ENCODE results near the gene HLA-DQB1. TPM values are rescaled to one million over a fixed set of nuclear protein-coding genes. Genes with fewer than 3 reads are reported as not detected.

HLA-DQB1 gene
- total and polyA plus RNA-seq, 2 donors (not counting 1 experiment from before 2014, with no cell fraction given), result not detected

DNA sequence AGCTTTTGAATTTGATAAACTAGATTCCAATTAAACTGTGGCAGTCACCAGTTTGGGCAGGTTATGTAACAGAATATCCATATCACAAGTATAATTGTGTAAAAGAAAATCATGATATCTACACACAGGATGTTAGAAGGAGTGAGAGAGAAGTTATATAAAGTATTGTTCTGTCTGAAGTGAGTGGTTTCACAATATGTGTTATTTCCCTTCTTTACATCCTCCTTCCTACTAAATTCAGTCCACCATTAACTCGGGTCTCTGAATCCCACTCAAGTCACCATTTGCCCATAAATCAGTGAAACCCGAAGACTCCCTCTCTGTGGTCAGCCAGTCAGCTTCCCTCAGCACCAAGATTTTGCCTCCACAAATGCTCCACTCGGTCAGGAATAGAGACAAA is 796 bp downstream of the HLA-DQB1 start:
- no peaks in the 10 kb centered on the region for H3K36me3 ChIP-seq (ENCODE audit: control insufficient read depth, insufficient read depth, low read length)
- peaks cover 7% of the 10 kb centered on the region for H3K27me3 ChIP-seq (ENCODE audit: control insufficient read depth, insufficient read depth, low read length)
- no peak for DNase-seq (ENCODE audit: low read depth in 2 of 2)
- H3K79me2 ChIP-seq (ENCODE audit: control insufficient read depth, insufficient read depth, low read length), result no peaks in the 10 kb centered on the region
- no peak overlapping the region for H3K27ac ChIP-seq (ENCODE audit: insufficient read depth, low read length)
- no peak overlapping the region for H2AFZ ChIP-seq (ENCODE audit: low read length)
- H3K4me2 ChIP-seq (ENCODE audit: extremely low read depth, insufficient read depth, low read length), result no peak overlapping the region
- no peaks in the 10 kb centered on the region for H3K4me1 ChIP-seq (ENCODE audit: control insufficient read depth, extremely low read depth, insufficient read depth, low read length)
- no peaks in the 10 kb centered on the region for H3K9me3 ChIP-seq (ENCODE audit: control insufficient read depth, insufficient read depth, low read depth, low read length)
- no peaks in the 10 kb centered on the region for H4K20me1 ChIP-seq (ENCODE audit: control insufficient read depth, extremely low read depth, insufficient read depth, low read length)
- no peak overlapping the region for H3K4me3 ChIP-seq (replicated peaks in 1 of 4; ENCODE audit: control extremely low read depth in 1 of 4, insufficient read depth in 1 of 4, low read depth in 3 of 4, low read length in 4 of 4)
- no peak for TF ChIP-seq EZH2 (IDR thresholded peaks at IDR 0.05; ENCODE audit: low read length, missing control alignments)
- TF ChIP-seq CTCF (conservative IDR thresholded peaks at IDR 0.05 in 1 of 2, IDR thresholded peaks at IDR 0.05 in 1 of 2; ENCODE audit: low read depth in 1 of 2, low read length in 2 of 2), result no peak
- no peak overlapping the region for H3K9ac ChIP-seq (ENCODE audit: insufficient read depth, low read length)

DNA sequence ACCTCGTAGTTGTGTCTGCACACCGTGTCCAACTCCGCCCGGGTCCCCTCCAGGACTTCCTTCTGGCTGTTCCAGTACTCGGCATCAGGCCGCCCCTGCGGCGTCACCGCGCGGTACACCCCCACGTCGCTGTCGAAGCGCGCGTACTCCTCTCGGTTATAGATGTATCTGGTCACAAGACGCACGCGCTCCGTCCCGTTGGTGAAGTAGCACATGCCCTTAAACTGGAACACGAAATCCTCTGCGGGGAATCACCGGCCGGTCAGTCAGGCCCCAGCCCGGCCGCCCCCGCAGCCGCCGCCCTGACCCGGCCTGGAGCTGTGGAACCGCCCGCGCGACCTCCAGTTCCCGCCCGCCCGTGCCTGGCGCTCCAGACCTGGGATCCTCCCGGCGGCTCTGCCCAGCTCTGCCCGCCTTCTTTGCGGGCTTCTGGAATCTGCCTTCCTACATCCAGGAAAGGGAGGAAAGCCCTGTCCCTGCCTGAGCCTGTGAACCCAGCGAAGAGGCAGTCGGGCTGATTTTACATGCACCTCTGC is 1.6 kb downstream of the HLA-DQB1 start:
- no peak overlapping the region for H3K4me2 ChIP-seq (ENCODE audit: extremely low read depth, insufficient read depth, low read length)
- H3K9ac ChIP-seq (ENCODE audit: insufficient read depth, low read length), result no peak overlapping the region
- H3K36me3 ChIP-seq (ENCODE audit: control insufficient read depth, insufficient read depth, low read length), result no peaks in the 10 kb centered on the region
- H3K27me3 ChIP-seq (ENCODE audit: control insufficient read depth, insufficient read depth, low read length), result peaks cover 7% of the 10 kb centered on the region
- no peak for DNase-seq (ENCODE audit: low read depth in 2 of 2)
- H3K4me3 ChIP-seq (replicated peaks in 1 of 4; ENCODE audit: control extremely low read depth in 1 of 4, insufficient read depth in 1 of 4, low read depth in 3 of 4, low read length in 4 of 4), result no peak overlapping the region
- TF ChIP-seq EZH2 (IDR thresholded peaks at IDR 0.05; ENCODE audit: low read length, missing control alignments) (no peak), CTCF (conservative IDR thresholded peaks at IDR 0.05 in 1 of 2, IDR thresholded peaks at IDR 0.05 in 1 of 2; ENCODE audit: low read depth in 1 of 2, low read length in 2 of 2) (no peak)
- H3K27ac ChIP-seq (ENCODE audit: insufficient read depth, low read length), result no peak overlapping the region
- H2AFZ ChIP-seq (ENCODE audit: low read length), result no peak overlapping the region
- no peaks in the 10 kb centered on the region for H3K9me3 ChIP-seq (ENCODE audit: control insufficient read depth, insufficient read depth, low read depth, low read length)
- H3K4me1 ChIP-seq (ENCODE audit: control insufficient read depth, extremely low read depth, insufficient read depth, low read length), result no peaks in the 10 kb centered on the region
- no peaks in the 10 kb centered on the region for H3K79me2 ChIP-seq (ENCODE audit: control insufficient read depth, insufficient read depth, low read length)
- no peaks in the 10 kb centered on the region for H4K20me1 ChIP-seq (ENCODE audit: control insufficient read depth, extremely low read depth, insufficient read depth, low read length)

- Histone ChIP-seq H3K4me2 (ENCODE audit: extremely low read depth, insufficient read depth, low read length) (no peak overlapping the region), H3K9me3 (ENCODE audit: control insufficient read depth, insufficient read depth, low read depth, low read length) (no peaks in the 10 kb centered on the region), H3K79me2 (ENCODE audit: control insufficient read depth, insufficient read depth, low read length) (no peaks in the 10 kb centered on the region), H3K27ac (ENCODE audit: insufficient read depth, low read length) (no peak overlapping the region), H3K4me1 (ENCODE audit: control insufficient read depth, extremely low read depth, insufficient read depth, low read length) (no peaks in the 10 kb centered on the region), H3K9ac (ENCODE audit: insufficient read depth, low read length) (no peak overlapping the region), H2AFZ (ENCODE audit: low read length) (no peak overlapping the region), H3K36me3 (ENCODE audit: control insufficient read depth, insufficient read depth, low read length) (no peaks in the 10 kb centered on the region), H3K4me3 (replicated peaks in 1 of 4; ENCODE audit: control extremely low read depth in 1 of 4, insufficient read depth in 1 of 4, low read depth in 3 of 4, low read length in 4 of 4) (no peak overlapping the region), H3K27me3 (ENCODE audit: control insufficient read depth, insufficient read depth, low read length) (peaks cover 7% of the 10 kb centered on the region), H4K20me1 (ENCODE audit: control insufficient read depth, extremely low read depth, insufficient read depth, low read length) (no peaks in the 10 kb centered on the region)
- TF ChIP-seq EZH2 (IDR thresholded peaks at IDR 0.05; ENCODE audit: low read length, missing control alignments) (no peak), CTCF (conservative IDR thresholded peaks at IDR 0.05 in 1 of 2, IDR thresholded peaks at IDR 0.05 in 1 of 2; ENCODE audit: low read depth in 1 of 2, low read length in 2 of 2) (no peak)
- DNase-seq (ENCODE audit: low read depth in 2 of 2), result no peak
Measured at GRCh38 chr6:32664354-32664753, 2.1 kb downstream of the HLA-DQB1 start.

All from fibroblast of lung (primary cell).